Cerebellar cortex (tissue), 1 donor: Measurements from ENCODE around the gene CSNK1D.
A peak's percentile ranks its signal among the peaks of the same experiment; 100 is the strongest.
"Not testable (repeated sequence)": the region's sequence is repeated elsewhere in the genome, so short reads cannot be mapped to it uniquely, and the experiment has no call there.

Source experiments
- DNase-seq: peaks from one replicate; pipeline ENCODE4 v3.0.0-alpha.2; 2015; ENCODE audit warnings: low spot score

Gene CSNK1D

GRCh38 chr17:82214012-82214628, 59.4 kb downstream of the CSNK1D start:
- DNase-seq: no peak

GRCh38 chr17:82213251-82214011, 60.1 kb downstream of the CSNK1D start:
- DNase-seq: peak; percentile 92

- peak; percentile 68 for DNase-seq
These were observed 60.9 kb downstream of the CSNK1D start, which contains the start of gene CCDC57 for GRCh38 chr17:82212331-82213250. Gene CCDC57 (minus strand): TSS chr17:82212842. CDS start chr17:82201944, 10,898 bp downstream.

GRCh38 chr17:82210655-82211054, 62.8 kb downstream of the CSNK1D start:
- DNase-seq: not testable (repeated sequence)

DNA sequence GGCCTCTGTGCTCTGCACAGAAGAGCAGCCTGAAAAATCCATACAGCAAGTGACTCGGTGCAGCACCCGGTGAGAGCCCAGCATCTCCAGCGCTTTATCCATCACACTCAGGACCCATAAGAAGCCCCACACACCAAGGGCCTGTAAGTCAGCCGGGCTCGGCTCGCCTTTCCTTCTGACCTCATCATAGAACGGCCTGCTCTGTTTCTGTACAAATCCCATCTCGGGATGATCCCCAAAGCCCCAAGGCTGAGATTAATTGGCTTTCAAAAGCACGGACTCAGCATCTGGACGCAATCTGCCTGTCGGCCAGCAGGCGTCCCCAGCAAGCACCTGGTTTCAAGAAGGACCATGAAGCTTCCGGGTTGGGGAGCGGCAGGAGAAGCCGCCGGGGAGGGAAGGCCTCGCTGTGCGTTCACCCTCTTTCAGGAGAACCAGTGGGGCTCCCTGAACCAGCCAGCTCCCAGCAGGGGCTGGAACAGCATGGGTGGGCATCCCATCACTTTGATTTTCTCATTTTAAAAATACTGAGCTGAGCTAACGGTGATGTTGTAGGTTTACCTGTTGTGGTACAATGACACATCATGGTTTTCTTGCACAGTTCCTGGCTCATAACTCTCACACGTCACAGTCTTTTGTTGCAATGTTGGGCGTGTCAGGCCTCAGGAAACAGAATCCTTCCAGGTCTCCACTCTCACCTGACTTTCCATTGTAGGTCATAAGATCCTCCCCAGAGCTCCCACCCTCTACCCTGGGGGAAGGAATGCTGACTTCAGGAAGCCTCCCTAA, 67.6 kb downstream of the CSNK1D start:
- peak; percentile 90 for DNase-seq

DNA sequence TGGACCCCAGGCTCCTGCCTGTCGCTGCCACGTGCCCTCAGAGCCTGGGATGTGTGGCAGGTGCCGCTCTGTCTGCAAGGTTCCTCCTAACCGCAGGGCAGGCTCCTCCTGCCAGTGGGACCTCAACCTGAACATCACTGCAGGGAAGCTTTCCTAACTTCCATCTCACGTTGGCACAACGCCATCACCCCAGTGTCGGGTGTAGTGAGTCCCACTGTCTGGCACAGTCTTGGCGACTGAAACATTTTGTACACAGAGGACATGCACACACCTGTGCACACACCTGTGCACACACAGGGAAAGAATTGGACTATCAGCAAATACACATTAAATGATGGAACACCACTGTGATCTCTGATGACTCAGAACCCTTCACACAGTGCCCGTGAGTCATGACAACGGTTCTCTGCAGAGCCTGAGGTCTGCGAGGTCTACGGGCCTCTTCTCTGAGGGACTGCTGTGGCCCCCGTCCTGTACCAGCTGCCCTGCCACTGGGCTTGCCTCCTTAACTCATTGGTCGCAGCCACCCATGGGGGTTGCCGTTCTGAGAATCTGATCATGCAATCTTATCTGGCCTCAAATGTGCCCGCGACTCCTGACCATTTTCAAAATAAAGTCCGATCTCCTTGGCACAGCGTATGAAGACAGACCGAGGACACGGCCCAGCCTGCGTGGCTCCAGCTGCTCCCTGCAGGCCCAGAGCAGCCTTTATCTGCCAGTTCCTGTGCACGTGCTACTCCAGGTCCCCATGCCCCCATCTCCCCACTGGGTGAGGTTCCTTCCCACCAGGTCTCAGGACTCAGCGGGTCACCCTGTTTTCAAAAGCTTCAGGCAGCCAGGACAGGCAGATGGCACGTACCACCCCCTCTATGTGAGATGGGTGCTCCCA, 68.4 kb downstream of the CSNK1D start:
- DNase-seq: no peak

DNA sequence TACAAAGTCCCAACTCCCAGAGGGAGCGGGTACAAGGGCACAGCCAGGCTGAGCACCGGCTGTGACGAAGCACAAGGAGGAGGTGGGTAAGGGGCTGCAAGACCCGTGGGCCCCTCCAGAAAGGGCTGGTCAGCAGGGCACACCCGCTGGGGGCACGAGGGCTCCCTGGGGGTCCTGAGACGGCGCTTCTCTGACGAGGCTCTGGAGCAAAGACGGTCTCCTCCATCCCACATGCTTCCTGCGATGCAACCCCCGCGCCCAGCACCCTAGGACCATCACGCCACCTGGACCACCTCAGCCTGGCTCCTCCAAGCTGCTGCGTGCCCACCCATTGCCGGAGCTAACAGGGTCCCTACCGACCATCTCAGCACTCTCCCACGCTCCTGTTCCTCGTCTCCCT, 69.6 kb downstream of the CSNK1D start:
- no peak for DNase-seq

- DNase-seq: no peak
These were observed 70.5 kb downstream of the CSNK1D start for GRCh38 chr17:82202981-82203380.

DNA sequence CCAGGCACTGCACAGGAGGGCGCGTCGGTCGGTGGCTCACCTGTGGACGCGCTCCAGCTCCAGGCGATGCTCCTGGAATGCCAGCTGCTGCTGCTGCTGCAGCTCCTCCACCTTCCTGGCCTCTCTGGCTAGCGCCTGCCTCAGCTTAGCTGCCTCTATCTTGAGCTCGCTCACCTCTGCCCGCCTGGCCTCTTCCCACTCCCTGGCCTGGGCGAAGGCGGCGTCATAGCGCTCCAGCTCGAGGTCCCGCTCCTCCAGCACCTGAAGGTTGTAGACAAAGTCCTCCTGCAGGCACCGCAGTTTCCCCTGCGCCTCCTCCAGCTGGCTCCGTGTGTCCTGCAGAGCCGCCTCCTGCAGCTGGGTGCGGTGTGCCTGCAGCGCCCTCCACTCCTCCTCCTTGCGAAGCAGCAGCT, 72.0 kb downstream of the CSNK1D start:
- DNase-seq: no peak

DNA sequence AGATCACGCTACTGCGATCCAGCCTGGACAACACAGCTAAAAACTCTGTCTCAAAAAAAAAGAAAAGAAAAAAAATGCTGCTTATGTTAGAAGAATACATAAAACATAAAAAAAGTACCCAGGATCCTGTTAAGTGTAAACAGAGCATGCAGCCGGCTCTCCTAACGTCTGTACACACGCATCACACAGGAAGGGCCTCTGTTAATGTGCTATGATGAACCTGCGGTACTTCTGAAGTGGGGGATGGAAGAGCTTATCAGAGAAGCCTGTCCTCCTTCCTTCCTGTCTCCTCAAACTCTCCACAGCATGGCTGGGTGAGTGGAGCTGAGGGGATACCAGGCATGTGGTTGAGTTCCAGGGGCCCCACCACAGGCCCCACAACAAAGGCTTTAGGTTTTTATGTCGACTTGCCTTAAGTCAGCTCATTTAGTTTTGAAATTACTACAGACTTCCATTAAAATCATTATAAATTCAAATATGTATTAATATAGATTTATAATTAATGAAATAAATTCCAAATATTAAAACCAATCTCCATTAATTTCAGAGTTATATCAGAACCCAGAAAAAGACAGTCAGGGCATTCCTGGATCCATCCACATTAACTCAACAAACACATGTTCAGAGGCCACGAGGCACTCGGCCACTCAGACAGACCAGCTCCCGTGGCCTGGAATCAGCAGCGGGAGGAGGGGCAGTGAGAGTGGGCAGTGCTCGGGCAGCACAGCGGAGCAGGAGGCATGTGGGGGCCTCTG, 72.6 kb downstream of the CSNK1D start:
- no peak for DNase-seq

DNA sequence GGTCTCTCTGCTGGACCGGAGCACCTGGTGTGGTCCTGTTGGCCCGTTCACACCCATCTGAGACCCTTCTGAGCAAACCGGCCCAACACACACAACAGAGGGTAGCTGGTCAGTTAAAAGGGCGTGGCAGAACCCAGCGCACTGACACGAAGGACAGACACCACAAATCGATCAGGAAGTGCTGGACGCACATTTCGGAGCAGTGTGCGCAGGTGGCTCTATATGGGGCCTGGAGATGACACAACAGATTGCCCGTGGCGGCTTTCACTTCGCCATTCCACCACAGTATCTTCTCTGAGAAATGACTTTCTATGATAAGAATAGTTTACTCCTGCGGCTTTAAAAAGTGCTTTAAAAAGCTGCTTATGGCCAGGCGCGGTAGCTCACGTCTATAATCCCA, 73.4 kb downstream of the CSNK1D start:
- DNase-seq: no peak

DNA sequence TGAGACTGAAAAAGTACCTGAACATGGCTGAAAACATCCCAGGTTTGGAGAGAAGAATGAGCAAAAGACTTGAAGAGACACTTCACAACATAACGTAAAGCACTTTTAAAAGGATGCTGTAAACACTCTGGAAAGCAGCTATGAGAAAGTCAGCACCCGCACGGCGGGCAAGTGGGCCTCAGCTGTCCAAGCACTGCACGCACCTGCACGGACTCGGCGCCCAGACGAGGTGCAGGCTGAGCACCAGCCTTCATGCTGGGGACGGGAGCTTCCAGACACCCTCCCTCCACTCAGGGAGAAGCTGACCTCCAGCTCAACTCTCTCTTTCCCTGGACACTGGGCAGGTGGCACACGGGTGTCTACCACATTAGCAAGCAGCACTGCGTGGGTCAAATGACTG, 74.0 kb downstream of the CSNK1D start:
- DNase-seq: no peak

GRCh38 chr17:82198092-82198491, 75.4 kb downstream of the CSNK1D start:
- no peak for DNase-seq

DNA sequence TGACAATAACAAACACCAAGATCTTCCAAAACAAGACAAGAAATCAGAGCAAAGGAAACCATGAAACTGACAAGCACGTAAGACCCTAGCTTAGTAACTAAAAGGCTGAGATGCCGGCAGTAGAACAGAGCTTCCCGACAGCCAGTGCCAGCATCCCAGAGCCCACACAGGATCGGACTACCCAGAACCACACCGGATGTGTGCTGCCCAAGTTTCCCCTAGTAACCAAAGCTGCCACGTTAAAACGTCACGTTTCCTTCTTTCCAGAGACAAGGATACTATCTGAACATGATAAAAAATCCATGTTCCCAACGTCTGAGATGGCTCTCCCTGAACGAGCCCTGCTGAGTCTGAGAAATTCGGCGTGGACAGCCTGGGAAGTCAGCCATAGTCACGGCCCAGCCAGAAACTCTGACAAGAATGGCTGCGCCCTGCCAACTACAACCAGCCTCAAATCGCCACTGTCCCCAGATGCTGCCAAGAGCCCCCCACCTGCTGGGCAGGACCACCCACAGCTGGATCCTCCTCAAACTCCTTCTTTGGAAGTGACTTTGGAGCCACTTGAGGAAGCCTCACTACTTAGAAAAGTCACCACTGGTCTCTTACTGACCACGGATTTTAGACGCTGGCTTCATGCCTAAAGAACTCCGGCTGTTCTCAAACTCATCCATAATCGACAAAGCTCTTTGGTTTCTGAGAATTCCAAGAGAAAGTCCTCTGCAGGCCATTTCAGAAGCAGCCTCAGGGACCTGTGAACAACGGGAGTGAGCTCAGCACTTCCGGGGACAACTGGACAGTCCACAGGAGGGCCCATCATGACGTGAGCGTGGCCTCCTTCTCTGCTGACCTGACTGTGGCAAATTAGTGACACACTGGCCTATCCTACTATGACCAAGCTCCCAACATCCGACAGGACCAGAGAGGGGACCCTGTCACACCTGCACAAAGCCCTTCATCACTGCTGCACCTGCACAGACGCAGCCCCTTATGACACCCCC, 77.5 kb downstream of the CSNK1D start:
- no peak for DNase-seq

DNA sequence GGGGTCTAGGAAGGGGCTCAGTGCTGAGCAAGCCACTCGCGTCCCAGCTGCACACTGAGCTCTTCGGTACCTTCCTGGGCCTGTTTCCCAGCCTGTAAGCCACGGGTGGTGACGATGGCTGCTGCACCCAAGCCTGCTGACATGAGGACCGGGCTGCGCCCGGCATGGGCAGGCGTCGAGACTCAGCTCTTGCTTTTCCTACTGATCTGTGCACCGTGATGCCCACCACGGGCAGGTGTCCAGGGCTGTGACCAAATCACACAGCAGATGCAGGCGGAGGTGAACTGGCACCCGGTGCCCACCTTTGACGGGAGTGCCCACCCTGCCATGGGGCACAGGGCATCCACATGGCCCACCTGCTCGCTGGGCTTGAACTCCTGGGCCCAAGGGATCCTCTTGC, 78.7 kb downstream of the CSNK1D start:
- no peak for DNase-seq

DNA sequence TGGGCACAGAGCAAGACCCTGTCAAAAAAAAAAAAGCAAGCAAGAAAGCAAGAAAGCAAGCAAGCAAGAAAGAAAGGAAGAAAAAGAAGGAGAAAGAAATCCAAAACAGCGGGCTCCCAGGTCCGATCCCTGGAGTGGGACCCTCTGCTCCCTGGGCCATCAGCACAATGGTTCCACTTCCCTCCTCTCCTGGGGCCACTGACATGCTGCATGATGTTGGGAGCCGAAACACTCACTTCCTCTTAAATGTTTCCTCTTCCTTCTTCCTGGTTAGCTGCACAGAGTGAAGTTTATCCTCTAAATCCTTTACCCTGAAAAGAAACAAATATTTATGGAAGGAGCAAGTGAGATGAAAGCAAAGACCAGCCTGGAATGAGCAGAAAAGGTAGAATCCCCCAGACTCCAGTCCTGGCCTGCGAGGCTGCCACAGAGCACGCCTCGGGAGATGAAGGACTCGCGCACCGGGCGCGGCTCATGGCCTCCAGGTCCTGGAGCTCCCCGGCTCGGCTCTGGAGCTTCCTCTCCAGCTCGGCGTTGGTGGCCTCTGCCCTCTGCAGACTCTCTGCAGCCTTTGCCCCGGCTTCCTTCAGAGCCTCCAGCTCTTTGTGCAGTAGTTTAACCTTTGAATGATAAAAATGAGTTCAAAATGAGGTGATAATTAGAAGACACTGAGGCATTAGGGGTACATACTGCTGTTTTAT, 79.8 kb downstream of the CSNK1D start:
- no peak for DNase-seq

DNA sequence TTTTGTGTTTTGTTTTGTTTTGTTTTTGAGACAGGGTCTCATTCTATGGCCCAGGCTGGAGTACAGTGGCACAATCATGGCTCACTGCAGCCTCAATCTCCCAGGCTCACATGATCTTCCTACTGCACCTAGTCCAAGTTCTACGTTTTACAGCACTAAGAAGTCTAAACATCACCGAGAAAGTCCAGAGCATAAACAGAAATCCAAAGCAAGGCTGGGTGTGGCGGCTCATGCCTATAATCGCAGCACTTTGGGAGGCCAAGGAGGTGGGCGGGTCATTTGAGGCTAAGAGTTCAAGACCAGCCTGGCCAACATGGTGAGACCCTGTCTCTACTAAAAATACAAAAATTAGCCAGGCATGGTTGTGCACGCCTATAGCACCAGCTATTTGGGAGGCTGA, 80.5 kb downstream of the CSNK1D start:
- not testable (repeated sequence) for DNase-seq
